AG09319 (cell line): ENCODE data around the gene TASOR.
"Not testable (repeated sequence)": the region's sequence is repeated elsewhere in the genome, so short reads cannot be mapped to it uniquely, and the experiment has no call there.

Source experiments
- DNase-seq: peaks from one replicate; pipeline ENCODE4 v3.0.0-alpha.2; 2010; ENCODE audit warnings: low read depth; ENCODE audit errors: extremely low read depth
- TF ChIP-seq, protein P1 (sequence below): IDR thresholded peaks from 2 replicates; pipeline ENCODE4 v1.5.1; 2011; ENCODE audit warnings: low read depth, mild to moderate bottlenecking, inconsistent platforms, low read length, moderate library complexity

Gene TASOR, protein sequence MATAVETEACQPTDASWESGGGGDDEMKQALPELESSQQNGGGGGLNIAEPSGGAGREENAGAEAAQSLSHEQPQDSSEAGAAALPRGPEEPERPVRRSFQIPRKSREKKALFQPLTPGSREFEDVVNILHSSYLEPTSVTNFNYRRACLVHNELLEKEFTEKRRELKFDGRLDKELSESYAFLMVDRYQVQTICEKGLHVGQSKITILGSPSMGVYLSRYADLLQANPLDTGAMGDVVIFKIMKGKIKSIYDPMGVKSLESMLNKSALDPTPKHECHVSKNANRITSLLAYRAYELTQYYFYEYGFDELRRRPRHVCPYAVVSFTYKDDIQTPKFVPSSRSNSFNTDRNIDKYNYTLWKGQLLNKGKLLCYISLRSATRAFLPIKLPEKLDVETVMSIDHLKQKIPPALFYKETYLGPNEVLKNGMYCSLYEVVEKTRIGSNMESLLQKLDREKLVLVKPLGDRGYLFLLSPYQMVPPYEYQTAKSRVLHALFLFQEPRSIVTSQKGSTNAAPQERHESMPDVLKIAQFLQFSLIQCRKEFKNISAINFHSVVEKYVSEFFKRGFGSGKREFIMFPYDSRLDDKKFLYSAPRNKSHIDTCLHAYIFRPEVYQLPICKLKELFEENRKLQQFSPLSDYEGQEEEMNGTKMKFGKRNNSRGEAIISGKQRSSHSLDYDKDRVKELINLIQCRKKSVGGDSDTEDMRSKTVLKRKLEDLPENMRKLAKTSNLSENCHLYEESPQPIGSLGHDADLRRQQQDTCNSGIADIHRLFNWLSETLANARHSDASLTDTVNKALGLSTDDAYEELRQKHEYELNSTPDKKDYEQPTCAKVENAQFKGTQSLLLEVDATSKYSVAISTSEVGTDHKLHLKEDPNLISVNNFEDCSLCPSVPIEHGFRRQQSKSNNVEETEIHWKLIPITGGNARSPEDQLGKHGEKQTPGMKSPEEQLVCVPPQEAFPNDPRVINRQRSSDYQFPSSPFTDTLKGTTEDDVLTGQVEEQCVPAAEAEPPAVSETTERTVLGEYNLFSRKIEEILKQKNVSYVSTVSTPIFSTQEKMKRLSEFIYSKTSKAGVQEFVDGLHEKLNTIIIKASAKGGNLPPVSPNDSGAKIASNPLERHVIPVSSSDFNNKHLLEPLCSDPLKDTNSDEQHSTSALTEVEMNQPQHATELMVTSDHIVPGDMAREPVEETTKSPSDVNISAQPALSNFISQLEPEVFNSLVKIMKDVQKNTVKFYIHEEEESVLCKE (N-terminal part only)

DNA sequence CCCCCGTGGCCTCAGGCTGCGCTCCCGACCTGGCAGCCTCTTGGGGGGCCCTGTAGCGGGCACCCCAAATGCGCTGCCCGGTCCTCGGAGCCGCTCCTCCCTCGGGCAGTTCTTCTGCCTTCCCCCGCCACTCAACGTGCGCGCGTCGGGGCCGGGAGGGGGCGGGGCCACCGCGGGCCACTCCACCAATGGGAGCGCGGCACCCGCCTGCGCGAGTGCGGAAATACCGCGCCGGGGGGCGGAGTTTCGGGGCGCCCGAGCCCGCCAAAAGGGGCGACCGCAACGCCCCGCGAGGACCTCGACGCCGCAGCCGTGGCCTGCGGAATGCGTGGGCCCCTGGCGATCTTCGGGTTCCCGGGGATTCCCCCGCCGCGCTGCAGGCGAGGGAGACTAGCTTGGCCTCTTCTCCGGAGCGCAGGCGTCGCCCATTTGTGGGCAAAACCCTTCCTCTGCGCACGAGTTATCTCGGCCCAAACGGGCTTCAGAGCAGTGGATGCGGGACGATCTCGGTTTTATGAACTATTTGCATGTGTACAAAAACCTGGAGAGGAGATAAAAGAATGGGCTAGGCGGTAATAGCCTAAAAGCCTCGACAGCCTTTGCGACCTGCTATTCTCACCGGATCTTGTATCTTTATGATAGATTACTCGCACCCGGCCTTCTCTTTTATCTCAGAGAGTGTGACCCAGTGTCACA, at the start of gene TASOR:
Gene TASOR (minus strand): TSS at position 144 of the 696 bp plus-strand sequence. CDS start 259 bp downstream, outside the sequence.
- peak; percentile 28 for DNase-seq
- TF ChIP-seq, protein P1, sequence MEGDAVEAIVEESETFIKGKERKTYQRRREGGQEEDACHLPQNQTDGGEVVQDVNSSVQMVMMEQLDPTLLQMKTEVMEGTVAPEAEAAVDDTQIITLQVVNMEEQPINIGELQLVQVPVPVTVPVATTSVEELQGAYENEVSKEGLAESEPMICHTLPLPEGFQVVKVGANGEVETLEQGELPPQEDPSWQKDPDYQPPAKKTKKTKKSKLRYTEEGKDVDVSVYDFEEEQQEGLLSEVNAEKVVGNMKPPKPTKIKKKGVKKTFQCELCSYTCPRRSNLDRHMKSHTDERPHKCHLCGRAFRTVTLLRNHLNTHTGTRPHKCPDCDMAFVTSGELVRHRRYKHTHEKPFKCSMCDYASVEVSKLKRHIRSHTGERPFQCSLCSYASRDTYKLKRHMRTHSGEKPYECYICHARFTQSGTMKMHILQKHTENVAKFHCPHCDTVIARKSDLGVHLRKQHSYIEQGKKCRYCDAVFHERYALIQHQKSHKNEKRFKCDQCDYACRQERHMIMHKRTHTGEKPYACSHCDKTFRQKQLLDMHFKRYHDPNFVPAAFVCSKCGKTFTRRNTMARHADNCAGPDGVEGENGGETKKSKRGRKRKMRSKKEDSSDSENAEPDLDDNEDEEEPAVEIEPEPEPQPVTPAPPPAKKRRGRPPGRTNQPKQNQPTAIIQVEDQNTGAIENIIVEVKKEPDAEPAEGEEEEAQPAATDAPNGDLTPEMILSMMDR, result no peak

DNA sequence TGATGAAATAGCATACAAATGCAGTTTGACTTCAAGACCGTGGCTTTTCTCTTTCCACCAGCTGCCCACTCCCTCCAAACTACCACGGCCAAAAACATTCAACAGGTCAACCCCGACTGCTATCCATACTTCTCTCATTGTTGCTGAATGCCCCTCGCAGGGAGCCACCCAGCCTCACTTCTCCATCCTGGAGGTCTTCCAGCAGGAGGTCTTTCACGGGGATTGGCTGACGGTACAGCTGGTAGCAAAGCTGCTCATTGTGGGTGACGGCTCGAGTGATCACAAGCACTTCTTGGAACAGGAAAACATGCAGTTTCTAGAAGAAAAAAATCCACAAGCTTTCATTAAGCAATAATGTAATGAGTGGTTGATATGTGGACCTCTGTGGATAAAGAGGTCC, 49.0 kb upstream of the TASOR start:
- DNase-seq, result no peak
- TF ChIP-seq, protein P1, result no peak

DNA sequence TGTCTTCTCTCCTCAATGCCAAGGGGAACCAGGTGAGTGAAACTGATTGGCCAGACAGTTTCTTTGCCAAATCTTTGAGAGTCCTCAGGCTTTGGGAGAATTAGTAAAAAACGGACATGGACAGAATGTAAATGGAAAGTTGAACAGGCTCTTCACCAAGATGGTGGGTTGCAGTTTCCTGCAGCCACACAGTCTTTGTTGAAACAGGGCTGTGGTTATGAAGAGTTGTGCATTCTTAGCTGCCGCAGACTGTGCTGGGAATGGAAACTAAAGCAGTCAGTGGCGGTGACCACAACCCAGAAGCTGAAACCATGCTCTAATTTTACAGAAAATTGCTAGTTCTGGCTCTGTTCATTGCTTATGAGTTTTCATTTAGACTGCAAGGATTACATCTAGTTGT, 42.1 kb upstream of the TASOR start:
- TF ChIP-seq, protein P1, result no peak
- no peak for DNase-seq

DNA sequence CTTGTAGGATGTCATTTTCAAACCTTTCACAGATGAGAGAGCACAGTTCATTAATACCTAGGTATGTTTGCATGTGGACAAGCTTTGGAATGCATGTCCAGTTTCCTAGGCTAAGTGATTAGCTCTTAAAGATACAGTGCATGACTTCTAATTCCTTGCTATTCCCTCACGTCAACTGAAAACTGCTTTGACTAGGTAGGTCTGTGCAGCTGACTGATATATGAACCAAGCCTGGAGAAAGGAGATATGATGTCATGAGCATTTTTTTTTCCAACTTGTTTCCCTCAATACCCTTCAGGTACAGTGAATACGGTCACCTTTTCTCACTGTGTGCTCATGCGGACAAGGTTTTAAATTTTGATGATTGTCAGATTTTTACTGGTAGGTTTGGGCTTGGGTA, 41.6 kb upstream of the TASOR start:
- TF ChIP-seq, protein P1, result no peak
- no peak for DNase-seq

DNA sequence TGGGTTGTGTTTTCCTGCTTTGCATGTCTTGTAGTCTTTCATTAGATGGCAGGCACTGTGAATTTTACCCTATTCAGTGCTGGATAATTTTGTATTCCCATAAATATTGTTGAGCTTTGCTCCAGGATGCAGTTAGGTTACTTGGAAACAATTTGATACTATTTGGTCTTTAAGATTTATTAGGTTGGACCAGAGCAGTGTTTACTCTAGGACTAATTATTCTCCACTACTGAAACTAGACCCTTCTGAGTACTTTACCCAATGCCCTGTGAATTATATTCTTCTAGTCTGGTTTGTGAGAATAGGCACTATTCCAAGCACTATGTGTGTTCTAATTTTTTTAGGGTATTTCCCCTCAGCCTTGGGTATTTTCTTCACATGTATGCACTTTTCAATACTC, 37.8 kb upstream of the TASOR start:
- TF ChIP-seq, protein P1, result no peak
- DNase-seq, result no peak

DNA sequence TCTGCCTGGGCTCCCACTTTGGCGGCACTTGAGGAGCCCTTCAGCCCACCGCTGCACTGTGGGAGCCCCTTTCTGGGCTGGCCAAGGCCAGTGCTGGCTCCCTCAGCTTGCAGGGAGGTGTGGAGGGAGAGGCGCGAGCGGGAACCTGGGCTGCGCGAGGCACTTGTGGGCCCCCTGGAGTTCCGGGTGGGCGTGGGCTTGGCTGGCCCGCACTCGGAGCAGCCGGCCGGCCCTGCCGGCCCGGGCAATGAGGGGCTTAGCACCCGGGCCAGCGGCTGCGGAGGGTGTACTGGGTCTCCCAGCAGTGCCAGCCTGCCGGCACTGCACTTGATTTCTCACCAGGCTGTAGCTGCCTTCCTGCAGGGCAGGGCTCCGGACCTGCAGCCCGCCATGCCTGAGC, 35.7 kb upstream of the TASOR start:
- DNase-seq, result not testable (repeated sequence)

DNA sequence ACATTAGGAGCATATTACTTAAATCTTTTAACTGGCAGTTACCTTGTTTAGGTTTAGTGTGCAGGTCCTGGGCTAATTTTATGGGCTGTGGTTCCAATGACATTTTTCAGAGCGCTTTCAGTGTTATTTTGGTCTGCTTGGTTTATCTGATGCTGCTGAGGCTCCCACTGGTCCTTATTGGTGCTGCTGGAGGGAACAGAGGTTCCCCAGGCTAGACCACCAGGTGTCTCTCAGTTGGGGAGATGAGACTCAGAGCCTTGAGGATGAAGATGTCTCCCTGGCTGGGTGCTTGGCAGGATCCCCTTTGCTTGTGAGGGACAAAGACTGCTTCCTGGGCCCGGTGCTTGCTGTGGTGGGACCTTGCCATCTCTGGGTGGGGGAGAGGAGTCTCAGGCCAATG, 28.3 kb upstream of the TASOR start:
- TF ChIP-seq, protein P1, result no peak
- no peak for DNase-seq

DNA sequence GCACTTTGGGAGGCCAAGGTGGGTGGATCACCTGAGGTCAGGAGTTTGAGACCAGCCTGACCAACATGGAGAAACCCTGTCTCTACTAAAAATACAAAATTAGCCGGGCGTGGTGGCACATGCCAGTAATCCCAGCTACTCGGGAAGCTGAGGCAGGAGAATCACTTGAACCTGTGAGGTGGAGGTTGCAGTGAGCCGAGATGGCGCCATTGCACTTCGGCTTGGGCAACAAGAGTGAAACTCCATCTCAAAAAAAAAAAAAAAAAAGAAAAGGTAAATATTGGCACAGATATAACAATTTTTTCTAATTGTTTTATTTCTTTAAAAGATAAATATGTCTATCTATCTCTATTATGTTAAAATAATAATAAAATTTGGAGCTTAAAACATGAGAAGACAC, 24.3 kb upstream of the TASOR start:
- DNase-seq, result not testable (repeated sequence)
